Breast epithelium (tissue), 4 donors: ENCODE results near the gene SLC1A5. TPM values are rescaled to one million over a fixed set of nuclear protein-coding genes. Genes with fewer than 3 reads are reported as not detected.
A peak's percentile ranks its signal among the peaks of the same experiment; 100 is the strongest.

Source experiments
- DNase-seq, 2 donors: peaks; one replicate each; pipeline ENCODE4 v3.0.0-alpha.2; 2019; ENCODE audit warnings: low spot score in 2 of 2
- H3K27ac ChIP-seq, 2 donors: fragments of 200-600 bp; sonication (generic) in 1 of 2; one replicate each; pipeline ENCODE4 v1.5.1; 2016 to 2019; ENCODE audit warnings: mild to moderate bottlenecking in 1 of 2
- H3K27me3 ChIP-seq, 2 donors: fragments of 200-600 bp; sonication (generic) in 1 of 2; one replicate each; pipeline versions ENCODE4 v1.5.1 to v1.6.0; 2017 to 2019; ENCODE audit warnings: control low read depth in 1 of 2, mild to moderate bottlenecking in 1 of 2
- H3K36me3 ChIP-seq: fragments of 200-600 bp; one replicate; pipeline ENCODE4 v1.5.1; 2019
- H3K4me1 ChIP-seq, 2 donors: fragments of 200-600 bp; sonication (generic); one replicate each; pipeline ENCODE4 v1.5.1; 2016 to 2019; ENCODE audit warnings: control low read depth in 1 of 2
- H3K4me3 ChIP-seq, 3 donors: fragments of 200-600 bp; sonication (generic); 1 replicate in 2 of 3; 2 replicates in 1 of 3; pipeline ENCODE4 v1.5.1; 2016 to 2019; ENCODE audit warnings: mild to moderate bottlenecking in 3 of 3, moderate library complexity in 2 of 3
- H3K9me3 ChIP-seq, 2 donors: fragments of 200-600 bp; sonication (generic) in 1 of 2; one replicate each; pipeline ENCODE4 v1.5.1; 2016 to 2019; ENCODE audit warnings: control low read depth in 1 of 2
- POLR2A ChIP-seq: fragments of 450-650 bp; IDR thresholded peaks from one replicate; pipeline ENCODE4 v1.6.1; 2016; ENCODE audit warnings: antibody characterized with exemption, mild to moderate bottlenecking, moderate library complexity
- POLR2AphosphoS5 ChIP-seq, 3 donors: sonication (generic); formaldehyde crosslinking; IDR thresholded peaks; one replicate each; pipeline ENCODE4 v1.6.1; 2017; ENCODE audit warnings: antibody characterized with exemption in 3 of 3
- intact Hi-C: fragments of 100-400 bp; cut with DNase I; formaldehyde crosslinking; loops from one replicate; pipeline ENCODE4 v1.15.1; 2023; ENCODE audit warnings: low total_unique reads
- total RNA-seq, 3 donors: library from RNA; depleted of rRNA; stranded (reverse); fragments of >200 nt; gene quantifications; one replicate each; pipeline ENCODE4 v1.1.0, GENCODE V29; 2016
- TF ChIP-seq, protein P1 (sequence below), 3 donors: fragments of 450-650 bp; IDR thresholded peaks; one replicate each; pipeline ENCODE4 v1.5.1; 2016 to 2017; ENCODE audit warnings: antibody characterized with exemption in 3 of 3, mild to moderate bottlenecking in 3 of 3, moderate library complexity in 3 of 3

Gene SLC1A5
- total RNA-seq, 3 donors from 2014 or later: 121 to 146 (median 121) TPM

DNA sequence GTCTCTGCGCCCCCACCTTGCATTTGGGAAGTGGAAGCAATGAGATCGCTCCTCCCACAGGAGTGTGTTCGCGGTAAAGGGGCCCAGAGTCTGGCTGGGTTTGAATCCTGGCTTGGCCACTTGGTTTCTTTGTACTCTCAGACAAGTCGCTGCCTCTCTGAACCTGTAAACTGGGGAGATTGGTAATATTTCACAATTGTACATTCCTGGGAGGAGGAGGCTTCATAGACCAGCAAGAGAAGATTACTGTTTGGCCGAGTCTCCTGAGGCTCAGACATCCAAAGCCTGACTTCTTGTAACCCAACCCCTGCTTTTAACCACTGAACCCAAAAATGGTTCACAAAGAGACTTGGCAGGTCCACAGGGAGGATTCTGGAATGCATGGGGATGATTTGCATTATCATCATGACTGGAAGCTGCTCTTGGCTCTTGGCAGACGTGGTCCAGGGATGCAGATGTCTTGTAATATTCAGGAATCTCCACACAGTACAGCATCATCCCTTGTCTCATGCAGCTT lies 28.5 kb downstream of the SLC1A5 start:
- H3K9me3 ChIP-seq: no peaks in the 10 kb centered on the region
- no peaks in the 10 kb centered on the region for H3K27me3 ChIP-seq
- intact Hi-C loops: loop anchor here (10.0 kb wide), 1 partner anchor 245 kb away; no protein-coding TSS in a partner anchor
- H3K4me3 ChIP-seq: no peak overlapping the region
- peaks cover 6 to 7% of the 10 kb centered on the region in 2 donors for H3K4me1 ChIP-seq
- peak in 1 of 2 donors; percentile 89 for DNase-seq
- H3K36me3 ChIP-seq: no peaks in the 10 kb centered on the region
- H3K27ac ChIP-seq: peak overlapping the region; percentile 92 to 93
- TF ChIP-seq, protein P1, sequence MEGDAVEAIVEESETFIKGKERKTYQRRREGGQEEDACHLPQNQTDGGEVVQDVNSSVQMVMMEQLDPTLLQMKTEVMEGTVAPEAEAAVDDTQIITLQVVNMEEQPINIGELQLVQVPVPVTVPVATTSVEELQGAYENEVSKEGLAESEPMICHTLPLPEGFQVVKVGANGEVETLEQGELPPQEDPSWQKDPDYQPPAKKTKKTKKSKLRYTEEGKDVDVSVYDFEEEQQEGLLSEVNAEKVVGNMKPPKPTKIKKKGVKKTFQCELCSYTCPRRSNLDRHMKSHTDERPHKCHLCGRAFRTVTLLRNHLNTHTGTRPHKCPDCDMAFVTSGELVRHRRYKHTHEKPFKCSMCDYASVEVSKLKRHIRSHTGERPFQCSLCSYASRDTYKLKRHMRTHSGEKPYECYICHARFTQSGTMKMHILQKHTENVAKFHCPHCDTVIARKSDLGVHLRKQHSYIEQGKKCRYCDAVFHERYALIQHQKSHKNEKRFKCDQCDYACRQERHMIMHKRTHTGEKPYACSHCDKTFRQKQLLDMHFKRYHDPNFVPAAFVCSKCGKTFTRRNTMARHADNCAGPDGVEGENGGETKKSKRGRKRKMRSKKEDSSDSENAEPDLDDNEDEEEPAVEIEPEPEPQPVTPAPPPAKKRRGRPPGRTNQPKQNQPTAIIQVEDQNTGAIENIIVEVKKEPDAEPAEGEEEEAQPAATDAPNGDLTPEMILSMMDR (IDR thresholded peaks at IDR 0.05): no peak
- TF ChIP-seq POLR2AphosphoS5 (IDR thresholded peaks at IDR 0.05): peak; percentile 47 to 74 (median 60)
- TF ChIP-seq POLR2A: no peak

DNA sequence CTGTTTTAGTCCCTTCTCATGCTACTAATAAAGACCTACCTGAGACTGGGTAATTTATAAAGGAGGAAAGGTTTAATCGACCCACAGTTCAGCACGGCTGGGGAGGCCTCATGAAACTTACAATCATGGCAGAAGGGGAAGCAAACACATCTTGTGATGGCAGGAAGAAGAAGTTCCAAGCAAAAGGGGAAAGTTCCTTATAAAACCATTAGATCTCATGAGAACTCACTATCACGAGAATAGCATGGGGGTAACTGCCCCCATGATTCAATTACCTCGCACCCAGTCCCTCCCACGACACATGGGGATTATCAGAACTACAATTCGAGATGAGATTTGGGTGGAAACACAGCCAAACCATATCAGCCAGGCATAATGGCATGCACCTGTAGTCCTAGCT lies 29.2 kb downstream of the SLC1A5 start:
- intact Hi-C loops: loop anchor here (10.0 kb wide), 1 partner anchor 246 kb away; no protein-coding TSS in a partner anchor
- H3K4me1 ChIP-seq: peaks cover 6 to 7% of the 10 kb centered on the region in 2 donors
- no peak overlapping the region for H3K4me3 ChIP-seq

DNA sequence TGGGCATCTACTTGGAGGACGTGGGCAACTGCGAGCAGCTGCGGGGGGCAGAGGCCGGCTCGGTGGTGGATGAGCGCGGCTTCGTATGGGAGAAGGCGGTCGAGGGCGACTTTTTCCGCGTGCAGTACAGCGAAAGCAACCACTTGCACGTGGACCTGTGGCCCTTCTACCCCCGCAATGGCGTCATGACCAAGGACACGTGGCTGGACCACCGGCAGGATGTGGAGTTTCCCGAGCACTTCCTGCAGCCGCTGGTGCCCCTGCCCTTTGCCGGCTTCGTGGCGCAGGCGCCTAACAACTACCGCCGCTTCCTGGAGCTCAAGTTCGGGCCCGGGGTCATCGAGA lies 31.9 kb downstream of the SLC1A5 start:
- DNase-seq: no peak
- Histone ChIP-seq H3K36me3 (no peaks in the 10 kb centered on the region), H3K27ac (no peak overlapping the region), H3K27me3 (no peaks in the 10 kb centered on the region), H3K4me1 (peaks cover 4 to 7% of the 10 kb centered on the region in 2 donors), H3K9me3 (no peaks in the 10 kb centered on the region), H3K4me3 (no peak overlapping the region)
- intact Hi-C loops: loop anchor here (10.0 kb wide), 1 partner anchor 248 kb away; no protein-coding TSS in a partner anchor
- TF ChIP-seq POLR2A (no peak), POLR2AphosphoS5 (IDR thresholded peaks at IDR 0.05) (no peak)
- TF ChIP-seq, protein P1 (IDR thresholded peaks at IDR 0.05): no peak

More for the DNA sequence above, 29.2 kb downstream of the SLC1A5 start:
- TF ChIP-seq POLR2A (no peak), POLR2AphosphoS5 (IDR thresholded peaks at IDR 0.05) (no peak)
- TF ChIP-seq, protein P1 (IDR thresholded peaks at IDR 0.05): no peak
- no peaks in the 10 kb centered on the region for H3K9me3 ChIP-seq
- DNase-seq: no peak
- H3K27me3 ChIP-seq: no peaks in the 10 kb centered on the region
- H3K27ac ChIP-seq: peak overlapping the region; percentile 92 to 93
- no peaks in the 10 kb centered on the region for H3K36me3 ChIP-seq

DNA sequence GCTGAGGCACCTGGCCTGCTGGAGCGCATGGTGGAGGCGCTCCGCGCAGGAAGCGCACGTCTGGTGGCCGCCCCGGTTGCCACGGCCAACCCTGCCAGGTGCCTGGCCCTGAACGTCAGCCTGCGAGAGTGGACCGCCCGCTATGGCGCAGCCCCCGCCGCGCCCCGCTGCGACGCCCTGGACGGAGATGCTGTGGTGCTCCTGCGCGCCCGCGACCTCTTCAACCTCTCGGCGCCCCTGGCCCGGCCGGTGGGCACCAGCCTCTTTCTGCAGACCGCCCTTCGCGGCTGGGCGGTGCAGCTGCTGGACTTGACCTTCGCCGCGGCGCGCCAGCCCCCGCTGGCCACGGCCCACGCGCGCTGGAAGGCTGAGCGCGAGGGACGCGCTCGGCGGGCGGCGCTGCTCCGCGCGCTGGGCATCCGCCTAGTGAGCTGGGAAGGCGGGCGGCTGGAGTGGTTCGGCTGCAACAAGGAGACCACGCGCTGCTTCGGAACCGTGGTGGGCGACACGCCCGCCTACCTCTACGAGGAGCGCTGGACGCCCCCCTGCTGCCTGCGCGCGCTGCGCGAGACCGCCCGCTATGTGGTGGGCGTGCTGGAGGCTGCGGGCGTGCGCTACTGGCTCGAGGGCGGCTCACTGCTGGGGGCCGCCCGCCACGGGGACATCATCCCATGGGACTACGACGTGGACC lies 32.4 kb downstream of the SLC1A5 start:
- intact Hi-C loops: loop anchor here (10.0 kb wide), 1 partner anchor 249 kb away; no protein-coding TSS in a partner anchor
- H3K9me3 ChIP-seq: no peaks in the 10 kb centered on the region
- TF ChIP-seq POLR2A (no peak), POLR2AphosphoS5 (IDR thresholded peaks at IDR 0.05) (no peak)
- TF ChIP-seq, protein P1 (IDR thresholded peaks at IDR 0.05): no peak
- DNase-seq: no peak
- peaks cover 0 to 7% of the 10 kb centered on the region in 2 donors for H3K4me1 ChIP-seq
- H3K27me3 ChIP-seq: no peaks in the 10 kb centered on the region
- no peaks in the 10 kb centered on the region for H3K36me3 ChIP-seq
- no peak overlapping the region for H3K4me3 ChIP-seq
- H3K27ac ChIP-seq: no peak overlapping the region
